Keratinocyte (primary cell): ENCODE results near the gene DLX3. TPM values are rescaled to one million over a fixed set of nuclear protein-coding genes. Genes with fewer than 3 reads are reported as not detected.

Experiments
- DNase-seq: peaks from one replicate; pipeline ENCODE4 v3.0.0-alpha.2; 2011; ENCODE audit warnings: low read depth, missing footprints, low spot score
- FAIRE-seq: peaks from 2 replicates; lab custom pipeline; 2011; peaks lifted over from hg19 to GRCh38; lab: Jason Lieb, UNC
- H2AFZ ChIP-seq: 2 replicates; pipeline ENCODE4 v1.6.0; 2012; ENCODE audit warnings: low read length, control low read depth, inconsistent platforms; ENCODE audit not compliant: control insufficient read depth
- H3K27ac ChIP-seq: 2 replicates; pipeline ENCODE4 v1.5.1; 2011; ENCODE audit warnings: low read length; ENCODE audit not compliant: control insufficient read depth, insufficient read depth
- H3K27me3 ChIP-seq: 3 replicates; pipeline ENCODE4 v1.6.0; 2011; ENCODE audit warnings: low read length; ENCODE audit not compliant: control insufficient read depth, insufficient read depth; ENCODE audit errors: extremely low read depth
- H3K36me3 ChIP-seq, 2 experiments: 2 replicates in 1 of 2; 3 replicates in 1 of 2; pipeline ENCODE4 v1.5.1; 2011; ENCODE audit warnings: low read length in 2 of 2, mild to moderate bottlenecking in 1 of 2; ENCODE audit not compliant: control insufficient read depth in 2 of 2, insufficient read depth in 2 of 2; ENCODE audit errors: extremely low read depth in 1 of 2
- H3K4me1 ChIP-seq: 3 replicates; pipeline ENCODE4 v1.5.1; 2011; ENCODE audit warnings: low read length; ENCODE audit not compliant: control insufficient read depth, insufficient read depth; ENCODE audit errors: extremely low read depth
- H3K4me2 ChIP-seq: 3 replicates; pipeline ENCODE4 v1.6.0; 2011; ENCODE audit warnings: low read depth, low read length; ENCODE audit not compliant: control insufficient read depth, insufficient read depth; ENCODE audit errors: extremely low read depth
- H3K4me3 ChIP-seq, 3 experiments: fragments of 200-600 bp in 1 of 3; sonication (generic) in 1 of 3; 2 replicates in 2 of 3; 3 replicates in 1 of 3; pipeline ENCODE4 v1.5.1; 2011 to 2016; ENCODE audit warnings: low read length in 3 of 3, mild to moderate bottlenecking in 3 of 3, control low read depth in 2 of 3, inconsistent platforms in 1 of 3, low read depth in 1 of 3, mixed read lengths in 1 of 3, mixed run types in 1 of 3, moderate library complexity in 1 of 3; ENCODE audit not compliant: control insufficient read depth in 2 of 3, insufficient read depth in 2 of 3; ENCODE audit errors: extremely low read depth in 1 of 3
- H3K79me2 ChIP-seq: 2 replicates; pipeline ENCODE4 v1.6.0; 2012; ENCODE audit warnings: low read length; ENCODE audit not compliant: control insufficient read depth, insufficient read depth
- H3K9ac ChIP-seq: 3 replicates; pipeline ENCODE4 v1.6.0; 2011; ENCODE audit warnings: low read length; ENCODE audit not compliant: control insufficient read depth, insufficient read depth; ENCODE audit errors: extremely low read depth
- H3K9me1 ChIP-seq: 3 replicates; pipeline ENCODE4 v1.6.0; 2011; ENCODE audit warnings: low read length; ENCODE audit not compliant: control insufficient read depth, insufficient read depth; ENCODE audit errors: extremely low read depth
- H3K9me3 ChIP-seq: 2 replicates; pipeline ENCODE4 v1.5.1; 2012; ENCODE audit warnings: low read depth, low read length; ENCODE audit not compliant: control insufficient read depth
- H4K20me1 ChIP-seq: 3 replicates; pipeline ENCODE4 v1.6.0; 2011; ENCODE audit warnings: low read length; ENCODE audit not compliant: control insufficient read depth, insufficient read depth; ENCODE audit errors: extremely low read depth
- EZH2 ChIP-seq: IDR thresholded peaks from one replicate; pipeline ENCODE4 v1.6.1; 2012; ENCODE audit warnings: inconsistent platforms, mild to moderate bottlenecking, low read length, moderate library complexity
- dilution Hi-C: fragments of 300-500 bp; cut with MboI; formaldehyde crosslinking; loops from one replicate; pipeline ENCODE4 v1.7.0; 2020; ENCODE audit warnings: low sequenced_read_pairs; ENCODE audit not compliant: extremely low pct_ligation_motif_present
- polyA plus RNA-seq, 5 experiments: library from polyadenylated mRNA; depleted of rRNA in 3 of 5; stranded (reverse) in 3 of 5; stranded (forward) in 1 of 5; unstranded in 1 of 5; fragments of >200 nt; gene quantifications; 1 replicate in 1 of 5; 2 replicates in 3 of 5; 3 replicates in 1 of 5; pipeline versions ENCODE4 v1.2.1 to v1.2.3, GENCODE V29; 2011 to 2012; ENCODE audit warnings: missing spikeins in 2 of 5, low read depth in 1 of 5, low replicate concordance in 1 of 5
- TF ChIP-seq, protein P1 (sequence below), 3 experiments: IDR thresholded peaks in 1 of 3; conservative IDR thresholded peaks in 1 of 3; optimal IDR thresholded peaks in 1 of 3; 2 replicates in 2 of 3; 3 replicates in 1 of 3; pipeline versions ENCODE3 to v1.5.1; 2011; ENCODE audit warnings: low read length in 3 of 3, mild to moderate bottlenecking in 3 of 3, moderate library complexity in 2 of 3, control low read depth in 1 of 3, inconsistent platforms in 1 of 3; ENCODE audit not compliant: insufficient read depth in 2 of 3; ENCODE audit errors: extremely low read depth in 1 of 3

DLX3 gene
- polyA plus RNA-seq, 1 donor (not counting 4 experiments of a cell fraction or from before 2014, with no cell fraction given), result 0.72 TPM

DNA sequence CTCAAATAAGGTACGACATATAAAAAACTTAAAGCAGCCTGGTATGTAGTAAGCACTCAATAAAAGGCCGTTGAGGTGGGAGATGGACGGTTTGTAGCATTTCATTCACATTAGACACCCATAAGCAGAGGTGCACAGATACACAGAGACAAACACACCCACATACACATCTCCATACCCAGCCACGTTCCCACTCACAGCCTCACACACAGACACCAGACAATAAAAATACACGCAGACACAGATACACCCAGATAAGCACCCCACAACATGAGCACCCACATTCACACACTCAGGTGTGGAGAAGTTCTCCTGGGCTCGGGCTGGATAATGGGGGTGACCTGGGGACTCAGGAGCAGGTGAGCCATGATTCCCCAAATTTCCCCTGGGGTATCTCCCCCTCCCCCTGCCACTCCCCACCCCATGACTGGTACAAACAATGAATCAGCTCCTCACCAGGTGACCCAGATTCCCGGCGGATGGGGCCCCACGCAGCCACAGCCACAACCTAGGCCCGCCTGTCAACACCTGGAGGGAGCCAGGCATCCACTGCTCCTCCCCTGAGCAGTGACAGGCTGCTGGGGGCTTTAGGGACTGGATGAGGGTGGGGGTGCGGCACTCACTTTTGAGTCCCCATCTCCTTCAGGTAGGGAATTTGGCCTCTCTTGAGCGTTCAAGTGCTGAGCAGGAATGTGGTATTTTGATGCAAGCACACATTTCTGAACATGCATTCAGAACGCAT lies 2.7 kb downstream of the DLX3 start:
- H3K36me3 ChIP-seq, result peaks cover 0 to 2% of the 10 kb centered on the region in 2 experiments
- H2AFZ ChIP-seq, result no peak overlapping the region
- H3K27me3 ChIP-seq, result peaks cover 32% of the 10 kb centered on the region
- peak overlapping the region in 1 of 3 experiments; percentile 48 for H3K4me3 ChIP-seq
- DNase-seq (no peak), FAIRE-seq (no peak)
- no peaks in the 10 kb centered on the region for H3K9me3 ChIP-seq
- peaks cover 38% of the 10 kb centered on the region for H3K4me1 ChIP-seq
- dilution Hi-C loops, result loop anchor here (10.0 kb wide), 1 partner anchor 108 kb away; no protein-coding TSS in a partner anchor
- H4K20me1 ChIP-seq, result no peaks in the 10 kb centered on the region
- no peak for TF ChIP-seq EZH2
- TF ChIP-seq, protein P1, sequence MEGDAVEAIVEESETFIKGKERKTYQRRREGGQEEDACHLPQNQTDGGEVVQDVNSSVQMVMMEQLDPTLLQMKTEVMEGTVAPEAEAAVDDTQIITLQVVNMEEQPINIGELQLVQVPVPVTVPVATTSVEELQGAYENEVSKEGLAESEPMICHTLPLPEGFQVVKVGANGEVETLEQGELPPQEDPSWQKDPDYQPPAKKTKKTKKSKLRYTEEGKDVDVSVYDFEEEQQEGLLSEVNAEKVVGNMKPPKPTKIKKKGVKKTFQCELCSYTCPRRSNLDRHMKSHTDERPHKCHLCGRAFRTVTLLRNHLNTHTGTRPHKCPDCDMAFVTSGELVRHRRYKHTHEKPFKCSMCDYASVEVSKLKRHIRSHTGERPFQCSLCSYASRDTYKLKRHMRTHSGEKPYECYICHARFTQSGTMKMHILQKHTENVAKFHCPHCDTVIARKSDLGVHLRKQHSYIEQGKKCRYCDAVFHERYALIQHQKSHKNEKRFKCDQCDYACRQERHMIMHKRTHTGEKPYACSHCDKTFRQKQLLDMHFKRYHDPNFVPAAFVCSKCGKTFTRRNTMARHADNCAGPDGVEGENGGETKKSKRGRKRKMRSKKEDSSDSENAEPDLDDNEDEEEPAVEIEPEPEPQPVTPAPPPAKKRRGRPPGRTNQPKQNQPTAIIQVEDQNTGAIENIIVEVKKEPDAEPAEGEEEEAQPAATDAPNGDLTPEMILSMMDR (optimal IDR thresholded peaks at IDR 0.05 in 1 of 3, IDR thresholded peaks at IDR 0.05 in 1 of 3, conservative IDR thresholded peaks at IDR 0.05 in 1 of 3; ENCODE audit: extremely low read depth in 1 of 3, insufficient read depth in 2 of 3, low read length in 3 of 3), result no peak
- no peak overlapping the region for H3K9ac ChIP-seq
- no peaks in the 10 kb centered on the region for H3K79me2 ChIP-seq
- no peak overlapping the region for H3K4me2 ChIP-seq
- no peak overlapping the region for H3K27ac ChIP-seq
- H3K9me1 ChIP-seq, result no peaks in the 10 kb centered on the region

DNA sequence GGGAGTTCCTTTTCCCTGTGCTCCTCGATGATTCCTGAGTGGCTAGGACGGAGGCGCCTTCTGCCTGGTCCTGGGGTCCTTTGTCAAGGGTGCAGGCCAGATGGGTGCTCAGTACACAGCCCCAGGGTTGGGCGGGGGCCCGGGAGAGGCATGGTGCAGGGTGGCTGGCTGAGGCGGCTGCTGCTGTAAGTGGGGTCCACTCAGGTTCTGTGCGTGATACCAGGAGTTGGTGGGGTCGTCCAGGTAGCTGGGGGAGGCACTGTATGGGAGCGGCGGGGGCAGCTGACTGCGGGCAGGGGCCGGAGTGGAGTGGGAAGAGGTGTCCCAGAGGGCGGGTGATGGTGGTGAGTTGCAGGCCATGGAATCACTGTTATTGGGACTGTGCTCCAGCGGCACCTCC lies 3.6 kb downstream of the DLX3 start:
- peaks cover 38% of the 10 kb centered on the region for H3K27me3 ChIP-seq
- dilution Hi-C loops, result loop anchor here (10.0 kb wide), 1 partner anchor 107 kb away; no protein-coding TSS in a partner anchor

More for the DNA sequence above, 3.6 kb downstream of the DLX3 start:
- Histone ChIP-seq H3K27ac (no peak overlapping the region), H3K4me1 (peaks cover 35% of the 10 kb centered on the region), H4K20me1 (no peaks in the 10 kb centered on the region), H3K9ac (no peak overlapping the region), H2AFZ (no peak overlapping the region), H3K79me2 (no peaks in the 10 kb centered on the region), H3K4me2 (no peak overlapping the region), H3K4me3 (no peak overlapping the region), H3K9me3 (no peaks in the 10 kb centered on the region), H3K9me1 (no peaks in the 10 kb centered on the region), H3K36me3 (peaks cover 0 to 2% of the 10 kb centered on the region in 2 experiments)
- no peak for DNase-seq
- FAIRE-seq, result no peak
- TF ChIP-seq EZH2, result no peak
- TF ChIP-seq, protein P1 (optimal IDR thresholded peaks at IDR 0.05 in 1 of 3, IDR thresholded peaks at IDR 0.05 in 1 of 3, conservative IDR thresholded peaks at IDR 0.05 in 1 of 3; ENCODE audit: extremely low read depth in 1 of 3, insufficient read depth in 2 of 3, low read length in 3 of 3), result no peak
